ENCODE measurements around the gene NTHL1.

GRCh38 chr16:2040787-2041522 is 6.7 kb downstream of the NTHL1 start:
- TF ChIP-seq CTCF (IDR thresholded peaks at IDR 0.05) (peak in 1 of 6 experiments; percentile 9), POLR2A (IDR thresholded peaks at IDR 0.05) (no peak), POLR2AphosphoS5 (IDR thresholded peaks at IDR 0.05) (peak in 1 of 2 donors; percentile 9), EP300 (IDR thresholded peaks at IDR 0.05) (no peak)
